ENCODE results near the gene DUSP5.

- TF ChIP-seq CEBPB (IDR thresholded peaks at IDR 0.05) (no peak), CREB1 (IDR thresholded peaks at IDR 0.05; ENCODE audit: low read depth) (no peak)
Observed at GRCh38 chr10:110502851-110503301, 5.2 kb downstream of the DUSP5 start.

Measured in Ishikawa (cell line).